ENCODE measurements around the gene USP24.

USP24 gene

DNA sequence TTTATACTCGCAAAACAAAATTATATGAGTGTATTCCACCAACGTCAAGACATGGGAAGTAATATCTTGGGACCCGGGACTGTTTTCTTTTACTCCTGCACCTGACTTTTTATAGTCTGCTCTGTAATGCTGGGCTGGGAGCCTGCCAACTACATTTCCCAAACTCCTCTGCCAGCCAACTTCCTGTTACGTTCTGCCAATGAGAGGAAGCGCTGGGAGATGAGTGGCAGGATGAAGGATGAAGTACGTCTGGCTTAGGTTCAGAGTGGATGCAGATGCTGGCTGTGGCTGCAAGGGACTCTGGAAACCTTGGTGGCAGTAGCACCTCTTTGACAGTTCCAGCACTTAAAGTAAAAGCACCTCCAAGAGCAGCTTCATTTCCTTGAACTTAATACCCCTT is 59.6 kb downstream of the USP24 start:
- TF ChIP-seq FOXP2 (optimal IDR thresholded peaks at IDR 0.05; ENCODE audit: control extremely low read depth, extremely low read length, insufficient read depth): no peak
- TF ChIP-seq POLR2AphosphoS5 (IDR thresholded peaks at IDR 0.05; ENCODE audit: borderline replicate concordance, low read depth, low read length): no peak
- TF ChIP-seq EZH2 (IDR thresholded peaks at IDR 0.05): no peak
- no peaks in the 10 kb centered on the region for H3K9me3 ChIP-seq (ENCODE audit: low read depth, low read length)
- peaks cover 66% of the 10 kb centered on the region for H3K36me3 ChIP-seq (ENCODE audit: insufficient read depth, low read length)
- DNase-seq (ENCODE audit: low read depth, low spot score): no peak
- H3K27ac ChIP-seq: no peak overlapping the region
- H3K9ac ChIP-seq (ENCODE audit: insufficient read length): no peak overlapping the region
- H3K4me3 ChIP-seq: no peak overlapping the region

DNA sequence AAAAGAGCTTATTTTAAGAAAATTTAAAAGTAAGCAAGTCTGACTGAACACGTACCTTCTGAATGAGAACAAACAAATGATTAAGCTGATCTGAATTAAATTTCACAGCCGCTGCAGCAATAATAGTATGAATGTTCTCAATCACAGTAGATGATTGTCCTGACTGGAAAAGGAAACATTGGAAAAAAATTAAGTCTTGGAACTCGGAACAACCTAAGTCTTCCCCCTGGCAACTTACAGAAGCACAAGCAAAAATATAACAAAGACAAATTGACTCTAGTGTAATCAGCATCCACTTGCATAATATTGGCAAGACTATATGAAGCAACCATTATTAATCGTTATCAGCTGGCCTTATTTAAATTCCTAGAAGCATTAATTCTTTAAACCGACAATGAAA is 60.5 kb downstream of the USP24 start:
- Histone ChIP-seq H3K36me3 (ENCODE audit: insufficient read depth, low read length) (peaks cover 57% of the 10 kb centered on the region), H3K9me3 (ENCODE audit: low read depth, low read length) (no peaks in the 10 kb centered on the region), H3K27ac (no peak overlapping the region), H3K9ac (ENCODE audit: insufficient read length) (no peak overlapping the region), H3K4me3 (no peak overlapping the region)
- TF ChIP-seq EZH2 (IDR thresholded peaks at IDR 0.05) (no peak), FOXP2 (optimal IDR thresholded peaks at IDR 0.05; ENCODE audit: control extremely low read depth, extremely low read length, insufficient read depth) (no peak), POLR2AphosphoS5 (IDR thresholded peaks at IDR 0.05; ENCODE audit: borderline replicate concordance, low read depth, low read length) (no peak)
- no peak for DNase-seq (ENCODE audit: low read depth, low spot score)

- DNase-seq (ENCODE audit: low read depth, low spot score): no peak
Observed at GRCh38 chr1:55153031-55153430, 62.1 kb downstream of the USP24 start.

DNA sequence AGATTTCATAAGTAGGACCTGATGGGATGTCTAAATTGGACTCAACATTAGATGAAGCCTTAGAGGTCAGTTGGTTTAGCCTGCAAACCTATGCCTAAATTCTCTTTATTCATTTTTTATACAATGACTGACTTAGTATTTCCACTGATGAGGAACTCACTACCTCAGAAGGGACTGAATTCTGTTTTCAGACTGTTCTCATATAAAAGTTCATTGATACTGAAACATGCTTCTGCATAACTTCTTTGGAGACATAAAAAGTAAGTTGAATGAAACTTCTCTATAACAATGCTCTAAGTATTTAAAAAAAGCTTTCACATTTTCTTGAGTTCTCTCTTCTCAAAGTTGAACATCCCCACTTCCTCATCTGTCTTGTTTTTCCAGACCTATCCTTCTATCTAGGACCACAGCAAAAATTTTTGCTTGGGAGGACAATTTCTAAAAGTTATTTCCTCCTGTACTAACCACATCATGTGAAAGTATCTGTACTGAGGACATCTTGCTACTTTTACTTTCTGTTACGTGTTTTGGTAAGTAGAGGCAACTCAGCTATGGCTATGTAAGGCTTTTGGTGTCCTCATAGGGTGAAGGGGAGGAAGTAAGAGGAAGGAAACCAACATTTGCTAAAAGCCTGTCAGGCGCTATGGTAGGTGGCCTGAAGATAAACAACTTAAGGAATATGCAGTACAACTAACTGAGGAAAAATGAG is 64.1 kb downstream of the USP24 start:
- no peak overlapping the region for H3K9ac ChIP-seq (ENCODE audit: insufficient read length)
- H3K9me3 ChIP-seq (ENCODE audit: low read depth, low read length): no peaks in the 10 kb centered on the region

More at GRCh38 chr1:55153031-55153430, 62.1 kb downstream of the USP24 start:
- Histone ChIP-seq H3K36me3 (ENCODE audit: insufficient read depth, low read length) (peaks cover 47% of the 10 kb centered on the region), H3K9me3 (ENCODE audit: low read depth, low read length) (no peaks in the 10 kb centered on the region), H3K9ac (ENCODE audit: insufficient read length) (no peak overlapping the region), H3K4me3 (no peak overlapping the region), H3K27ac (no peak overlapping the region)
- TF ChIP-seq POLR2AphosphoS5 (IDR thresholded peaks at IDR 0.05; ENCODE audit: borderline replicate concordance, low read depth, low read length): no peak
- TF ChIP-seq EZH2 (IDR thresholded peaks at IDR 0.05): no peak
- TF ChIP-seq FOXP2 (optimal IDR thresholded peaks at IDR 0.05; ENCODE audit: control extremely low read depth, extremely low read length, insufficient read depth): no peak

DNA sequence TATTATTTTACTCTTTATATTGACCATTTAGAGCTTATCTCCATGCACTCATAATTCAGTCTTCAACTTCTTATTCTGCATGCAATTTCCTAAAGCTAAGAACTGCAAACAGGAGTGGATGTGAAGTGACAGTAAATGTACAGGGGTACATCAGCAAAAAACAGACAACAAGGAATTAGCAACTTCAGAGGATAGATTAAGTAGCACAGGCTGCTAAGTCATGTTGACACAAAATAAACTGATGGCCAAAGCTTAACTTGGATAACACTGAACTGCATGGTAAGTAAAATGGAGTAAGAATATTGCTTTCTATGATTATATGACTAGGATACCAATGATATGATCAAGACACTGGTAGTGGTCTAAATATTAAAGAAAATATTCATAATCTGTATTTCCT is 66.5 kb downstream of the USP24 start:
- TF ChIP-seq EZH2 (IDR thresholded peaks at IDR 0.05): no peak
- no peak for TF ChIP-seq POLR2AphosphoS5 (IDR thresholded peaks at IDR 0.05; ENCODE audit: borderline replicate concordance, low read depth, low read length)
- no peak for TF ChIP-seq FOXP2 (optimal IDR thresholded peaks at IDR 0.05; ENCODE audit: control extremely low read depth, extremely low read length, insufficient read depth)
- H3K9ac ChIP-seq (ENCODE audit: insufficient read length): no peak overlapping the region
- H3K27ac ChIP-seq: no peak overlapping the region
- no peaks in the 10 kb centered on the region for H3K9me3 ChIP-seq (ENCODE audit: low read depth, low read length)
- H3K4me3 ChIP-seq: no peak overlapping the region
- no peak for DNase-seq (ENCODE audit: low read depth, low spot score)
- peaks cover 41% of the 10 kb centered on the region for H3K36me3 ChIP-seq (ENCODE audit: insufficient read depth, low read length)

More for the DNA sequence above, 64.1 kb downstream of the USP24 start:
- TF ChIP-seq FOXP2 (optimal IDR thresholded peaks at IDR 0.05; ENCODE audit: control extremely low read depth, extremely low read length, insufficient read depth) (no peak), EZH2 (IDR thresholded peaks at IDR 0.05) (no peak), POLR2AphosphoS5 (IDR thresholded peaks at IDR 0.05; ENCODE audit: borderline replicate concordance, low read depth, low read length) (no peak)
- Histone ChIP-seq H3K36me3 (ENCODE audit: insufficient read depth, low read length) (peaks cover 46% of the 10 kb centered on the region), H3K27ac (no peak overlapping the region), H3K4me3 (no peak overlapping the region)
- DNase-seq (ENCODE audit: low read depth, low spot score): no peak

GRCh38 chr1:55147524-55147923 is 67.6 kb downstream of the USP24 start:
- no peaks in the 10 kb centered on the region for H3K9me3 ChIP-seq (ENCODE audit: low read depth, low read length)
- no peak overlapping the region for H3K27ac ChIP-seq
- peaks cover 34% of the 10 kb centered on the region for H3K36me3 ChIP-seq (ENCODE audit: insufficient read depth, low read length)
- no peak overlapping the region for H3K4me3 ChIP-seq
- DNase-seq (ENCODE audit: low read depth, low spot score): no peak
- TF ChIP-seq FOXP2 (optimal IDR thresholded peaks at IDR 0.05; ENCODE audit: control extremely low read depth, extremely low read length, insufficient read depth) (no peak), POLR2AphosphoS5 (IDR thresholded peaks at IDR 0.05; ENCODE audit: borderline replicate concordance, low read depth, low read length) (no peak), EZH2 (IDR thresholded peaks at IDR 0.05) (no peak)
- no peak overlapping the region for H3K9ac ChIP-seq (ENCODE audit: insufficient read length)

- TF ChIP-seq EZH2 (IDR thresholded peaks at IDR 0.05) (no peak), POLR2AphosphoS5 (IDR thresholded peaks at IDR 0.05; ENCODE audit: borderline replicate concordance, low read depth, low read length) (no peak), FOXP2 (optimal IDR thresholded peaks at IDR 0.05; ENCODE audit: control extremely low read depth, extremely low read length, insufficient read depth) (no peak)
- Histone ChIP-seq H3K9ac (ENCODE audit: insufficient read length) (no peak overlapping the region), H3K27ac (no peak overlapping the region), H3K9me3 (ENCODE audit: low read depth, low read length) (no peaks in the 10 kb centered on the region), H3K36me3 (ENCODE audit: insufficient read depth, low read length) (peaks cover 33% of the 10 kb centered on the region), H3K4me3 (no peak overlapping the region)
- DNase-seq (ENCODE audit: low read depth, low spot score): no peak
Observed at GRCh38 chr1:55146781-55147180, 68.4 kb downstream of the USP24 start.

GRCh38 chr1:55144886-55145285 is 70.3 kb downstream of the USP24 start:
- Histone ChIP-seq H3K36me3 (ENCODE audit: insufficient read depth, low read length) (peaks cover 45% of the 10 kb centered on the region), H3K27ac (no peak overlapping the region), H3K9ac (ENCODE audit: insufficient read length) (no peak overlapping the region), H3K4me3 (no peak overlapping the region), H3K9me3 (ENCODE audit: low read depth, low read length) (no peaks in the 10 kb centered on the region)
- TF ChIP-seq FOXP2 (optimal IDR thresholded peaks at IDR 0.05; ENCODE audit: control extremely low read depth, extremely low read length, insufficient read depth) (no peak), POLR2AphosphoS5 (IDR thresholded peaks at IDR 0.05; ENCODE audit: borderline replicate concordance, low read depth, low read length) (no peak), EZH2 (IDR thresholded peaks at IDR 0.05) (no peak)
- no peak for DNase-seq (ENCODE audit: low read depth, low spot score)

- Histone ChIP-seq H3K9ac (ENCODE audit: insufficient read length) (no peak overlapping the region), H3K36me3 (ENCODE audit: insufficient read depth, low read length) (peaks cover 53% of the 10 kb centered on the region), H3K27ac (no peak overlapping the region), H3K9me3 (ENCODE audit: low read depth, low read length) (no peaks in the 10 kb centered on the region), H3K4me3 (no peak overlapping the region)
- no peak for DNase-seq (ENCODE audit: low read depth, low spot score)
- TF ChIP-seq FOXP2 (optimal IDR thresholded peaks at IDR 0.05; ENCODE audit: control extremely low read depth, extremely low read length, insufficient read depth) (no peak), EZH2 (IDR thresholded peaks at IDR 0.05) (no peak), POLR2AphosphoS5 (IDR thresholded peaks at IDR 0.05; ENCODE audit: borderline replicate concordance, low read depth, low read length) (no peak)
Observed at GRCh38 chr1:55143684-55144083, 71.5 kb downstream of the USP24 start.

Data from SK-N-MC (cell line).